H1 (cell line): ENCODE data around the gene C20orf144. TPM values are rescaled to one million over a fixed set of nuclear protein-coding genes. Genes with fewer than 3 reads are reported as not detected.

ENCODE experiments used
- CTCF ChIA-PET: fragments of 300-600 bp; sonication (Branson Sonifier 250); formaldehyde crosslinking; loops from one replicate; lab custom pipeline; 2021; ENCODE audit not compliant: partially characterized antibody; lab: Charles Lee
- POLR2A ChIA-PET: fragments of 300-600 bp; sonication (Branson Sonifier 250); formaldehyde crosslinking; loops from one replicate; lab custom pipeline; 2021; ENCODE audit warnings: inconsistent platforms; ENCODE audit not compliant: partially characterized antibody; lab: Charles Lee
- DNase-seq, 2 experiments: peaks; one replicate each; pipeline versions ENCODE4 v3.0.0 to v3.0.0-alpha.2; 2010 to 2022; ENCODE audit warnings: low spot score in 2 of 2, low read depth in 1 of 2, mixed read lengths in 1 of 2
- FAIRE-seq: peaks from 2 replicates; lab custom pipeline; 2011; peaks lifted over from hg19 to GRCh38; lab: Jason Lieb, UNC
- H2AFZ ChIP-seq: 2 replicates; pipeline ENCODE4 v1.8.1; 2012; ENCODE audit warnings: low read length, inconsistent platforms
- H2AK5ac ChIP-seq: 2 replicates; pipeline ENCODE4 v1.6.1; 2013; ENCODE audit warnings: low read depth, low read length
- H2BK120ac ChIP-seq: replicated peaks from 2 replicates; pipeline ENCODE3; 2013; ENCODE audit warnings: low read depth, low read length, inconsistent platforms
- H2BK12ac ChIP-seq: 2 replicates; pipeline ENCODE4 v1.6.1; 2013; ENCODE audit warnings: low read depth, low read length
- H2BK15ac ChIP-seq: 2 replicates; pipeline ENCODE4 v1.6.1; 2013; ENCODE audit warnings: low read length
- H2BK20ac ChIP-seq: 2 replicates; pipeline ENCODE4 v1.6.1; 2013; ENCODE audit warnings: low read length
- H2BK5ac ChIP-seq: 2 replicates; pipeline ENCODE4 v1.6.1; 2013; ENCODE audit warnings: low read depth, low read length
- H3K14ac ChIP-seq: 2 replicates; pipeline ENCODE4 v1.6.1; 2013; ENCODE audit warnings: inconsistent platforms; ENCODE audit not compliant: insufficient read length
- H3K18ac ChIP-seq: 2 replicates; pipeline ENCODE4 v1.6.1; 2013; ENCODE audit warnings: low read length; ENCODE audit errors: extremely low read depth
- H3K23ac ChIP-seq: 2 replicates; pipeline ENCODE4 v1.6.1; 2013; ENCODE audit warnings: inconsistent platforms; ENCODE audit not compliant: insufficient read length
- H3K23me2 ChIP-seq: 2 replicates; pipeline ENCODE4 v1.6.1; 2013; ENCODE audit warnings: low read depth, low read length
- H3K27ac ChIP-seq: 2 replicates; pipeline ENCODE4 v1.6.1; 2011; ENCODE audit warnings: low read depth, low read length, inconsistent platforms
- H3K27me3 ChIP-seq, 4 experiments: replicated peaks in 1 of 4; 1 replicate in 1 of 4; 2 replicates in 3 of 4; pipeline versions ENCODE4 v1.6.1 to v1.8.1; 2011 to 2013; ENCODE audit warnings: low read length in 3 of 4, mild to moderate bottlenecking in 3 of 4, inconsistent platforms in 2 of 4, mixed read lengths in 2 of 4, moderate library complexity in 1 of 4; ENCODE audit not compliant: control insufficient read depth in 3 of 4, insufficient read depth in 3 of 4; ENCODE audit errors: extremely low read depth in 1 of 4
- H3K36me3 ChIP-seq, 4 experiments: 2 replicates each; pipeline versions ENCODE4 v1.6.1 to v1.8.1; 2011 to 2013; ENCODE audit warnings: mild to moderate bottlenecking in 4 of 4, low read length in 3 of 4, moderate library complexity in 2 of 4, control low read depth in 1 of 4, inconsistent platforms in 1 of 4; ENCODE audit not compliant: insufficient read depth in 4 of 4, control insufficient read depth in 2 of 4
- H3K4ac ChIP-seq: replicated peaks from 2 replicates; pipeline ENCODE3; 2013; ENCODE audit warnings: low read length, low read depth, mixed read lengths, inconsistent platforms; ENCODE audit not compliant: insufficient read length
- H3K4me1 ChIP-seq, 4 experiments: replicated peaks in 1 of 4; 1 replicate in 1 of 4; 2 replicates in 3 of 4; pipeline versions ENCODE4 v1.6.1 to v1.8.1; 2011 to 2013; ENCODE audit warnings: low read length in 3 of 4, inconsistent platforms in 2 of 4, mixed read lengths in 1 of 4; ENCODE audit not compliant: insufficient read depth in 4 of 4, control insufficient read depth in 3 of 4
- H3K4me2 ChIP-seq, 2 experiments: 2 replicates each; pipeline versions ENCODE4 v1.6.1 to v1.8.1; 2011 to 2013; ENCODE audit warnings: low read depth in 2 of 2, low read length in 2 of 2, control low read depth in 1 of 2, inconsistent platforms in 1 of 2, mild to moderate bottlenecking in 1 of 2; ENCODE audit not compliant: insufficient read depth in 1 of 2
- H3K4me3 ChIP-seq, 4 experiments: fragments of 200-600, 300-600 bp in 1 of 4; sonication (generic), shearing (Covaris generic), sonication (Bioruptor Twin) in 1 of 4; 2 replicates each; pipeline versions ENCODE4 v1.5.1 to v1.8.1; 2011 to 2016; ENCODE audit warnings: low read length in 4 of 4, low read depth in 3 of 4, control low read depth in 2 of 4, inconsistent platforms in 2 of 4, mild to moderate bottlenecking in 2 of 4, mixed read lengths in 1 of 4, moderate library complexity in 1 of 4; ENCODE audit not compliant: insufficient read depth in 2 of 4; ENCODE audit errors: extremely low read depth in 1 of 4
- H3K56ac ChIP-seq: replicated peaks from 2 replicates; pipeline ENCODE3; 2013; ENCODE audit warnings: low read depth, mild to moderate bottlenecking, mixed read lengths, low read length, inconsistent platforms; ENCODE audit not compliant: insufficient read length
- H3K79me1 ChIP-seq: 2 replicates; pipeline ENCODE4 v1.6.1; 2013; ENCODE audit warnings: low read depth, low read length, control low read depth
- H3K79me2 ChIP-seq, 2 experiments: 2 replicates each; pipeline versions ENCODE4 v1.6.1 to v1.8.1; 2012 to 2013; ENCODE audit warnings: low read length in 2 of 2, mild to moderate bottlenecking in 2 of 2, inconsistent platforms in 1 of 2; ENCODE audit not compliant: insufficient read depth in 2 of 2, control insufficient read depth in 1 of 2
- H3K9ac ChIP-seq, 4 experiments: replicated peaks in 1 of 4; 1 replicate in 1 of 4; 2 replicates in 3 of 4; pipeline versions ENCODE4 v1.6.1 to v1.8.1; 2011 to 2013; ENCODE audit warnings: low read depth in 3 of 4, low read length in 3 of 4, control low read depth in 2 of 4, mild to moderate bottlenecking in 2 of 4, moderate library complexity in 2 of 4, inconsistent platforms in 1 of 4; ENCODE audit errors: extremely low read depth in 1 of 4
- H3K9me3 ChIP-seq, 2 experiments: 2 replicates each; pipeline versions ENCODE4 v1.6.1 to v1.8.1; 2012 to 2013; ENCODE audit warnings: mild to moderate bottlenecking in 2 of 2, moderate library complexity in 2 of 2, control low read depth in 1 of 2, inconsistent platforms in 1 of 2, low read depth in 1 of 2, low read length in 1 of 2, mixed read lengths in 1 of 2; ENCODE audit not compliant: insufficient read depth in 2 of 2
- H4K20me1 ChIP-seq, 2 experiments: replicated peaks in 1 of 2; 2 replicates each; pipeline versions ENCODE3 to v1.8.1; 2011 to 2013; ENCODE audit warnings: inconsistent platforms in 2 of 2, low read length in 2 of 2, mild to moderate bottlenecking in 1 of 2; ENCODE audit not compliant: insufficient read depth in 2 of 2, control insufficient read depth in 1 of 2
- H4K5ac ChIP-seq: 2 replicates; pipeline ENCODE4 v1.6.1; 2013; ENCODE audit warnings: low read length, low read depth, mixed read lengths, inconsistent platforms; ENCODE audit not compliant: insufficient read length
- H4K8ac ChIP-seq: 2 replicates; pipeline ENCODE4 v1.8.0; 2013; ENCODE audit warnings: mild to moderate bottlenecking, moderate library complexity, low read length, inconsistent platforms; ENCODE audit not compliant: insufficient read depth; ENCODE audit errors: extremely low read depth
- H4K91ac ChIP-seq: replicated peaks from 2 replicates; pipeline ENCODE3; 2013; ENCODE audit warnings: low read length, mixed read lengths, inconsistent platforms; ENCODE audit not compliant: insufficient read length
- CTCF ChIP-seq, 3 experiments: IDR thresholded peaks; 1 replicate in 2 of 3; 2 replicates in 1 of 3; pipeline versions ENCODE4 v1.5.1 to v1.6.1; 2011; ENCODE audit warnings: low read length in 3 of 3, mild to moderate bottlenecking in 3 of 3, inconsistent platforms in 2 of 3, low read depth in 1 of 3, moderate library complexity in 1 of 3; ENCODE audit not compliant: insufficient read depth in 1 of 3; ENCODE audit errors: control extremely low read depth in 1 of 3
- KDM5A ChIP-seq: fragments of 200-600 bp; IDR thresholded peaks from 2 replicates; pipeline ENCODE4 v1.7.1; 2012; ENCODE audit warnings: mild to moderate bottlenecking, low read length, inconsistent platforms, mixed read lengths
- RBBP5 ChIP-seq: IDR thresholded peaks from 2 replicates; pipeline ENCODE4 v1.7.1; 2012; ENCODE audit warnings: low read depth, mild to moderate bottlenecking, inconsistent platforms, low read length, moderate library complexity, borderline replicate concordance
- SIX5 ChIP-seq: IDR thresholded peaks from 2 replicates; pipeline ENCODE4 v1.6.1; 2011; ENCODE audit warnings: mild to moderate bottlenecking, low read depth, low read length
- TAF7 ChIP-seq: optimal IDR thresholded peaks from 2 replicates; pipeline ENCODE3; 2011; ENCODE audit warnings: low read depth, mild to moderate bottlenecking, inconsistent platforms, low read length, moderate library complexity, borderline replicate concordance
- ZNF274 ChIP-seq: IDR thresholded peaks from 2 replicates; pipeline ENCODE4 v1.7.0; 2012; ENCODE audit warnings: low read length, borderline replicate concordance; ENCODE audit errors: extremely low read depth
- WGBS, 2 experiments: shearing (Covaris generic) in 1 of 2; methylation state at CpG; one replicate each; pipeline versions ENCODE4 v1.1.6 to v1.1.7; 2013 to 2015; ENCODE audit warnings: low lambda C conversion rate in 2 of 2, mixed read lengths in 2 of 2, inconsistent platforms in 1 of 2, low coverage in 1 of 2, missing lambda C conversion rate in 1 of 2; ENCODE audit not compliant: insufficient replicate concordance in 2 of 2, insufficient coverage in 1 of 2, insufficient read length in 1 of 2; ENCODE audit errors: extremely low coverage in 1 of 2, missing lambda C conversion rate in 1 of 2; 5-methylcytosine and 5-hydroxymethylcytosine counted together
- polyA plus RNA-seq, 7 experiments: library from polyadenylated mRNA; depleted of rRNA in 3 of 7; stranded (reverse) in 5 of 7; unstranded in 2 of 7; fragments of >200 nt in 5 of 7; fragments of 200-250 nt in 2 of 7; gene quantifications; 1 replicate in 5 of 7; 2 replicates in 1 of 7; 4 replicates in 1 of 7; pipeline versions ENCODE4 v1.2.1 to v1.2.3, GENCODE V29; 2011 to 2013; ENCODE audit warnings: missing spikeins in 2 of 7, mixed read lengths in 2 of 7
- total RNA-seq: library from RNA; stranded (reverse); fragmentation: NEBNext Ultra II Directional; extraction: Animal tissue kit (Norgen Biotek cat#: 25700); gene quantifications from 2 replicates; pipeline ENCODE4 v1.2.1, GENCODE V29; 2021
- TF ChIP-seq, protein P1 (sequence below): IDR thresholded peaks from 2 replicates; pipeline ENCODE4 v1.6.1; 2012; ENCODE audit warnings: inconsistent platforms

The C20orf144 gene
- total and polyA plus RNA-seq, 2 of the 8 experiments (the other 6 are each of a cell fraction or from before 2014, with no cell fraction given): 0.21 to 0.24 TPM

DNA sequence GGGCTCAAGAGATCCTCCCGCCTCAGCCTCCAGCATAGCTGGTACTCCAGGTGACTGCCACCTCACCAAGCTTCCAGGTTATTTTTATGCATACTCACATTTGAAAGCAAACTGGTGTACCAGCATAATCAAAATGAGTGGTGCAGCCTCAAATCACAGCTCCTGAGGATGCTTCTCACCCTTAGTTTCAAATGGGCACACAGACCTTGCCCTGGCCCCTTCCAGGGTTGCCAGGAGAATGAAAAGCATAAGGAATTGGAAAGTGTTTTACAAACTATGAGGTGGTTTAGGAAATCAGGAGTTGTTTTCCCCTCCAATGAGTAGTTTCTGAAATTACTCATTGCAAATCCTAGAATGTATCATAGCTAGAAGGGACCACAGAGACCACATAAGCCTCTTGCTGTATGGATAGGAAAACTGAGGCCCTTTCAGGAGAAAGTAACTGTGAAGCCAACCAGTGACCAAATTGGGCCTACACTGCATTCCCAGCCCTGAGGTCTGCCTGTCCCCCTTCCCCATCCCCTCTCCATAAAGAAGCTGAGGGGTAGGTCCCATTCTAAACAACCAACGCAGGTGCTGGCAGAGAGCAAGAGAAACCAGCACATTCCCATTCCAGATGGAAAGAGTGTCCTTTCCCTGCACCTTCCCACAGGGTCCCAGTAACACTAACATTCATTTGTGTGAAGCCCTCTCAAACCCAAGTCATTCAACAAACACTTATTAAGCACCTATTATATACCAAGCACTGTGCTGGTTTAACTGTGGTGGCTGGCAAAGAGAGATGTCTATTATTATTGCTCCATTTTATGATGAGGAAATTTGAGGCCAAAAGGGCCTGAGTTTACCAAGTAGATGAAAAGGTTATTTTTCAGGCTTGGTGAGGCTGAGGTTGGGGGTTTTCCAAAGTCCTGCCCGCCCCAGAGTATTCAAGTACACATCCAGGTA, 26.1 kb downstream of the C20orf144 start:
- POLR2A ChIA-PET: interaction anchor here (1.5 to 2.8 kb wide), 4 partner anchors 10 to 44 kb away, joined by 3 to 10 read pairs (median 6); partner anchors contain the start of genes NECAB3 and ZNF341
- H4K91ac ChIP-seq: no peak overlapping the region
- no peak overlapping the region for H3K14ac ChIP-seq
- CTCF ChIA-PET: interaction anchor here (1.6 to 1.8 kb wide), 2 partner anchors 15 to 53 kb away, joined by 4 to 5 read pairs; no protein-coding TSS in a partner anchor
- 88% methylated on average over 3 of the region's 3 CpGs; no CpG with 5 or more reads in 1 of the 2 experiments for WGBS, 2 experiments
- H3K79me1 ChIP-seq: peaks cover 12% of the 10 kb centered on the region
- no peak overlapping the region for H3K4me2 ChIP-seq
- peaks cover 0 to 9% (median 2%) of the 10 kb centered on the region in 4 experiments; a peak in 4 of 7 replicates for H3K27me3 ChIP-seq
- H3K4me3 ChIP-seq: no peak overlapping the region
- H3K23ac ChIP-seq: no peak overlapping the region
- no peak overlapping the region for H2AFZ ChIP-seq
- H2BK20ac ChIP-seq: no peak overlapping the region
- peaks cover 9% of the 10 kb centered on the region for H3K23me2 ChIP-seq
- DNase-seq (no peak), FAIRE-seq (no peak)
- peaks cover 4 to 26% (median 16%) of the 10 kb centered on the region in 4 experiments for H3K4me1 ChIP-seq
- no peak overlapping the region for H3K27ac ChIP-seq
- H3K4ac ChIP-seq: no peak overlapping the region
- peaks cover 0 to 4% (median 0%) of the 10 kb centered on the region in 4 experiments; a peak in 1 of 8 replicates for H3K36me3 ChIP-seq
- H3K79me2 ChIP-seq: peaks cover 0 to 24% of the 10 kb centered on the region in 2 experiments; a peak in 3 of 4 replicates
- no peak overlapping the region; the same call in 1 of the 2 replicates for H4K8ac ChIP-seq
- no peak overlapping the region for H2BK120ac ChIP-seq
- H2AK5ac ChIP-seq: no peak overlapping the region
- H4K5ac ChIP-seq: no peak overlapping the region
- no peaks in the 10 kb centered on the region for H3K9me3 ChIP-seq
- no peak overlapping the region for H2BK12ac ChIP-seq
- no peak overlapping the region for H3K9ac ChIP-seq
- H2BK15ac ChIP-seq: 0 out of 2 replicates have a peak overlapping the region, but pooled peaks have one; percentile 34
- no peak overlapping the region for H3K56ac ChIP-seq
- H4K20me1 ChIP-seq: peaks cover 7 to 14% of the 10 kb centered on the region in 2 experiments
- no peak overlapping the region for H3K18ac ChIP-seq
- H2BK5ac ChIP-seq: no peak overlapping the region
- TF ChIP-seq ZNF274: no peak
- TF ChIP-seq CTCF (IDR thresholded peaks at IDR 0.05; ENCODE audit: control extremely low read depth in 1 of 3, insufficient read depth in 1 of 3, low read depth in 1 of 3, low read length in 3 of 3): no peak
- no peak for TF ChIP-seq SIX5
- no peak for TF ChIP-seq RBBP5
- TF ChIP-seq, protein P1, sequence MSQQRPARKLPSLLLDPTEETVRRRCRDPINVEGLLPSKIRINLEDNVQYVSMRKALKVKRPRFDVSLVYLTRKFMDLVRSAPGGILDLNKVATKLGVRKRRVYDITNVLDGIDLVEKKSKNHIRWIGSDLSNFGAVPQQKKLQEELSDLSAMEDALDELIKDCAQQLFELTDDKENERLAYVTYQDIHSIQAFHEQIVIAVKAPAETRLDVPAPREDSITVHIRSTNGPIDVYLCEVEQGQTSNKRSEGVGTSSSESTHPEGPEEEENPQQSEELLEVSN: no peak
- no peak for TF ChIP-seq KDM5A
- no peak for TF ChIP-seq TAF7
